HG03520 (cell line): ENCODE measurements around the gene TPCN1.

Source experiments
- ATAC-seq: cut with Tn5 transposase; IDR thresholded peaks from one replicate; pipeline ENCODE4 v1.9.1; 2021; ENCODE audit warnings: mild to moderate bottlenecking, moderate library complexity; ENCODE audit not compliant: unreplicated experiment

TPCN1 gene

DNA sequence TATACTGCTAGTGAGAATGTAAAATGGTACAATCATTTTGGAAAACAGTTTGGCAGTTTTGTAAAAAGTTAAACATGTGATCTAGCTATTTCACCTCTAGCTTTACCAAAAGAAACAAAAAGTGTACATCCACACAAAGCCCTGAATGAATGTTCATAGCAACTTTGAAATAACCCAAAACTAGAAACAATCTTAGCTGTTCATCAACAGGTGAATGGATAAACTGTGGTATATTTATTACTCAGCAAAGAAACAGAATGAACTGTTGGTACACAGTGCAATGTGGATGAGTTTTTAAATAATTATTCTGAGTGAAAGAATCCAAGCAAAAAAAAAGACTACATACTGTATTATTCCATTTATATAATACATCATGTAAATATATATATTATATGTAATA, 36.3 kb downstream of the TPCN1 start:
- no peak for ATAC-seq

- no peak for ATAC-seq
Observed at GRCh38 chr12:113260127-113260526, 38.9 kb downstream of the TPCN1 start.

- no peak for ATAC-seq
Observed at GRCh38 chr12:113260636-113261300, 39.5 kb downstream of the TPCN1 start.

DNA sequence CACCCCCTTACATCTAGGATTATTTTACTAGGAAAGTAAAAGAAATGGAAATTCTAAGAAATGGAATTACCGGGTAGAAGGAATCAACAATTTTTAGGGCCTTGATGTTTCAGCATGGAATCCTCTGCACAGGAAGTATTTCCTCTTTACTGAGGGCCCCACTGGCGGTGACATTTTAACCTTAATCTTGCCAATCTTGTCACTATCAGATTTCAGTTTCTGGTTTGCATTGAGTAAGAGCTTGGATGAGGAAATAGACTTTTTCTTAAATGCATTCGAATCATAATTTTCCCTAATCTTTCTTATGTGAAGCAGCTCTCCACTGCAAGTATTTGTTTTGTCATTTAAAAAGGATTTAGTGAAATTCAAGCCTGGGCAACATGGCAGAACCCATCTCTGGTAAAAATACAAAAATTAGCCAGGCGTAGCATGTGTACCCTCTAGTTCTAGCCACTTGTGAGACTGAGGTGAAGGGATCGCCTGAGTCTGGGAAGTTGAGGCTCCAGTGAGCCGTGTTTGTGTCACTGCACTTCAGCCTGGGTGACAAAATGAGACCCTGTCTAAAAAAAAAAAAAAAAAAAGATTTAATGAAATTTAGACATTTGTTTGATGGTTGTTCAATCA, 40.7 kb downstream of the TPCN1 start:
- ATAC-seq: no peak

GRCh38 chr12:113262710-113263109, 41.4 kb downstream of the TPCN1 start:
- no peak for ATAC-seq

DNA sequence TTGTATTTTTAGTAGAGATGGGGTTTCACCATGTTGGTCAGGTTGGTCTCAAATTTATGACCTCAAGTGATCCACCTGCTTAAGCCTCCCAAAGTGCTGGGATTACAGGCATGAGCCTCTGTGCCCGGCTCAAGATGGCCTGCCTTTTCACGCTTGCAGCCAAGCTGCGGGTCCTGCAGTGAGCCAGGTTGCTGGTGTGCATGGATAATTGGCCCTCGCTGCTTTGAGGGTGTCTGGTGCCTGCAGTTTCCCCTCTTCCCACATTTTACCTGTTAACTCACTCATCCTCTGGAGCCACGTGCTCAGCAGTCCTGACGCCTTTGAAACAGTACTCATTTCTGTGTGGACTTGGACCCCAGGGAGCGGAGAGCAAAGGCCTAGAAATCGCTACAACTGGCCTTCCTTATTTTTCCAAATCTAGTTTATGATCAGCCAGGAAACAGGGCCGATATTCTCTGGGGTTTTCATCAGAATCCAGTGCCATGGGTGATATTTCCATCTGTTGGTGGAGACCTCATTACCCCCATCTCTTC, 42.2 kb downstream of the TPCN1 start:
- no peak for ATAC-seq

GRCh38 chr12:113266106-113266895, 45.0 kb downstream of the TPCN1 start:
- no peak for ATAC-seq

GRCh38 chr12:113267621-113268020, 46.4 kb downstream of the TPCN1 start:
- no peak for ATAC-seq

DNA sequence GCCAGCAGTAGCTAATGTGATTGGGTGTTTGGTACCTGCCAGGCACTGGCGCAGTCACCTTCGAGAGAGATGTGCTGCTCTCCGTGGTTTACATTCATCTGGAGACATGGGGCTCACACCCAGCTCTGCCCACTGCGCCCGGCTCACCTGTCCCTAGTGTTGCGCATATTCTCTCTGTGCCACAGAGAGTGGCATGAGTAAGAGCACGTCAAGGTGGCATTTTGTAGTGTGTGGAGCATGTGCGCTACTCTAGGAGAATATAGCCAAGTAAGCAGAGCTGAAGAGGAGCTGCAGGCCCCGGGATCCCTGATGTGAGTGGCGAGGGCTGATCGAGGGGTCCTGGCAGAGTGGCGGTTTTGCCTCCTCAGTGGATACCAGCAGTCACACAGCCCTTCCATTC, 46.9 kb downstream of the TPCN1 start:
- ATAC-seq: no peak

DNA sequence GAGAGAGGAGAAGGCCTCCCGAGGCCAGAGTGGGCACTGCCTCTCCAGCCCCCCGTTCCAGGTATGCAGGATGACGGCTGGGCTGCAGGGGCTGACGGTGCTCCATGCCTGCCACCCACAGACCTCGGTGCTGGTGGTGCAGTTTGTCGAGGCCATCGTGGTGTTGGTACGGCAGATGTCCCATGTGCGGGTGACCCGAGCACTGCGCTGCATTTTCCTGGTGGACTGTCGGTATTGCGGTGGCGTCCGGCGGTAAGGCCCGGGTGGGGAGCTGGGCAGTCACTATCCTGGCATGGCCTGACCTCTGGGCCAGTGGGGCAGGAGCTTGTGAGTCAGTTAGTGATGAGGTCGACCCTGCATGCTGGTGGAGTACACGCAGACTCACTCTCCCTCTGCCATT, 47.4 kb downstream of the TPCN1 start:
- ATAC-seq: no peak

DNA sequence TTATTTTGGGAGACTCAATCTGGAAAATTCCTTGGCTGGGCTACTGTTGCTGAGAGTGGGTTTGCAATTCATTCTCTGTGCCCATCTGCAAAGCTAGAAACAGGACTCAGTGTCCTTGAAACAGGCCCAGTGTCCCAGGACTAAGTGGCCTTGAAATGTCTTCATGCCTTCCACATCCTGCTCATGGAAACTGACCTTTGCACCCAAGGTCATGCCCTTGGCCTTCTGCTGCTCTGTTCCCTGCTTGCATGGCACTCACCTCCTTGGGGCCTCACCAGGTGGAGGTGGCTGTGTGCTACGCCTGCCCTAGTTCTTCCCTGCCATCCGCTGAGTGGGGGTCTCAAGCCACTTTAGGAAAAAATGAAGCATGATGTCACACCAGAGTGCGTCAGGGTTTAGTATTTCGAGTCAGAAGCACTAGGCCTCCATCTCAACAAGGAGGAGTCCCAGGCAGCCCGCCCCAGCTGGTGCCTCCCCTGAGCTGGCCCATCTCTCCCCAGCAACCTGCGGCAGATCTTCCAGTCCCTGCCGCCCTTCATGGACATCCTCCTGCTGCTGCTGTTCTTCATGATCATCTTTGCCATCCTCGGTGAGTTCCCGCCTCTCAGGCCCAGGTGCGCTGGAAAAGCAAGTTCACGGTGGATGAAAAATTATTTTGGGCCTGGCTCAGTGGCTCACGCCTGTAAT, 48.1 kb downstream of the TPCN1 start:
- ATAC-seq: no peak

GRCh38 chr12:113270709-113271009, 49.4 kb downstream of the TPCN1 start:
- ATAC-seq: no peak

DNA sequence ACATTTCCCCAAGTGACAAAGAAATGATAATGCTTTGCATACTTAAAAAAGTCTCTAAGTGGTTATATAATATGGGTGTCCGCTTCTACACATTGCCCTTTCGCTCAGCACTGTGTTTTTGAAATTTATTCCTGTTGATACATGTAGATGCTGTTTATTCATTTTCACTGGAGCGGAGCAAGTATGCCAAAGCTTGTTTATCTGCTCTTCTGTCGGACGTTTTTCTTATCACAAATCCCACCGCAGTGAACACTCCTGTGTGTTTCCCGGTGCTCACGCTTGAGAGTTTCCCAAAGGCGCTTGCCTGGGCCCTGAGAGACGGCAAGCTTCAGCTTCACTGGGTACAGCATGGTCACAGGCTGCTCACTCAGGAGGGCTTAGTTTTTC, 50.2 kb downstream of the TPCN1 start:
- ATAC-seq: no peak

GRCh38 chr12:113271853-113272561, 50.7 kb downstream of the TPCN1 start:
- no peak for ATAC-seq

DNA sequence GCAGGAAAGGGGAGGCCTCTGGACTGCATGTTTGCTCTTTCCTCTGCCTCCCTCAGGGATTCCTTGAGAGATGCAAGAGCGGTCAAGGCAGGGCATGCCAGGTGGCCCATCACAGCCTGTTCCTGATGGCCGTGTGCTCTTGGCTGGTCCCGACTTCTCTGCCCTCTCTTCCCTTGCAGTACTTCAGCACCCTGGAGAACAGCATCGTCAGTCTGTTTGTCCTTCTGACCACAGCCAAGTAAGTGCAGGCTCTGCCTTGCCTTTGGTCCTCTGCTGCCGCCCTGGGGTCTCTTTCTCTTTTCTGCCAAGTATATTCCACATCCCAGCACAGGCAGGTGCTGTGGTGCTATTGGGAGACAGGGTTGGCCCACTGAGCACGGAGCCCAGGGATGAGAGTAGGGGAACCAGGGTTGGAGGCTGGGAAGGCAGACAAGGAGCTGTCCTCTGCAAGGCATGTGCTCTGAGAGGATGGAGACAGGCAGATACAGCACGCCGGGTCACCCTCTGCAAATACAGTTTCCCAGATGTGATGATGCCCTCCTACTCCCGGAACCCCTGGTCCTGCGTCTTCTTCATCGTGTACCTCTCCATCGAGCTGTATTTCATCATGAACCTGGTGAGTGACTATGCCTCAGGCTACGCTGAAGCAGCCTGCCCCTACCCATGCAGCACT, 51.9 kb downstream of the TPCN1 start:
- no peak for ATAC-seq

DNA sequence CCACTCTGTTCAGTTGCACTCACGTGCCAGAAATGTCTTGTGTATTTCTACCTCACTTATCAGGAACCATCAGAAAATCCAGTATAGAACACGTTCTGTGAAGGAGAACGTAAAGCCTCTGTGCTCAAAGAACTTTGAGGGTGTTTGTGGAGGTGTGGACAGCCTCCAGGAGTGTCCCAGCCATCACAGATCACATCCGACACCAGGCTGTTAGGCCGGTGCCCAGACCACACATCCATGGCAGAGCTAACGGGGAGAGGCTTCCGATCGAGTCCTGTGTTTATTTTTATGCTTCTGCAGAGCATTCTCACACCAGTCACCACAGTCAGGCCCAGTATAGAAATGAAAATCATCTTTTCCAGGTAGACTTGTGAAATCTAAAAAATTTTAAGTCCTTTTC, 53.6 kb downstream of the TPCN1 start:
- no peak for ATAC-seq

GRCh38 chr12:113276306-113276705, 55.0 kb downstream of the TPCN1 start:
- no peak for ATAC-seq

- ATAC-seq: no peak
Observed at GRCh38 chr12:113276946-113277500, 55.8 kb downstream of the TPCN1 start.

GRCh38 chr12:113277511-113277910, 56.2 kb downstream of the TPCN1 start:
- no peak for ATAC-seq

DNA sequence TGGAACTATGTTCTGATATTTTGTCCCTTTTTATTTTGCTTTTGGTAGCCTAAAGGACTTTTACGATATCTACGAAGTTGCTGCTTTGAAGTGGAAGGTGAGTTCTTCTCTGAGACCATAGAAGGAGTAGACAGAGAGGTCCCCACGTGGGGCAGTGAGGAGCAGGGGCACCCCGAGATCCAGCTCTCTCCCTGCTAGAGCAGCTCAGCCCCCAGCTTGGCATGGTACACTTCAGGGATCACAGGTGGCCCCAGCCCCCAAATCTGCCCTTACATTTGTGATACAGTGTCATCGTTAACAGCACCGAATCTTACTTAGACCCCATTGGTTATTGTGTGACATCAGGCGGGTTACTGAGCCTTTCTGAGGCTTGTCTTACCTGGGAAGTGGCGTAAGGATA, 56.9 kb downstream of the TPCN1 start:
- no peak for ATAC-seq
